OCI-LY7 (cell line): Measurements from ENCODE around the gene CUL2. TPM values are rescaled to one million over a fixed set of nuclear protein-coding genes. Genes with fewer than 3 reads are reported as not detected.

Experiments used
- BruUV-seq: library from RNA; stranded (reverse); fragments of 400-500 nt; replicated peaks from 2 replicates; lab custom pipeline; 2021; lab: Mats Ljungman, UMichigan
- CTCF ChIA-PET: fragments of 300-600 bp; sonication (Branson Sonifier 250); formaldehyde crosslinking; loops from one replicate; lab custom pipeline; 2022; ENCODE audit warnings: antibody characterized with exemption; ENCODE audit not compliant: unreplicated experiment; lab: Charles Lee
- POLR2A ChIA-PET: fragments of 300-600 bp; sonication (Branson Sonifier 250); formaldehyde crosslinking; loops from one replicate; lab custom pipeline; 2022; ENCODE audit warnings: antibody characterized with exemption; lab: Charles Lee
- DNase-seq: peaks from one replicate; pipeline ENCODE4 v3.0.0-alpha.2; 2015; ENCODE audit warnings: low spot score
- H2AFZ ChIP-seq: fragments of 200-600 bp; sonication (generic), shearing (Covaris generic); 2 replicates; pipeline ENCODE4 v1.6.1; 2014; ENCODE audit warnings: mild to moderate bottlenecking, antibody characterized with exemption, low read length, moderate library complexity
- H3K27ac ChIP-seq: fragments of 200-600 bp; sonication (generic); 2 replicates; pipeline ENCODE4 v1.5.1; 2014; ENCODE audit warnings: mixed run types, low read depth, mild to moderate bottlenecking, moderate library complexity, low read length, inconsistent platforms; ENCODE audit not compliant: poor library complexity, severe bottlenecking
- H3K36me3 ChIP-seq: fragments of 200-600 bp; sonication (generic); 2 replicates; pipeline ENCODE4 v1.6.1; 2014; ENCODE audit warnings: mild to moderate bottlenecking, antibody characterized with exemption, low read length, moderate library complexity, mixed read lengths; ENCODE audit not compliant: insufficient read depth
- H3K4me1 ChIP-seq: fragments of 200-600 bp; sonication (generic); 2 replicates; pipeline ENCODE4 v1.5.1; 2014; ENCODE audit warnings: mild to moderate bottlenecking, low read length; ENCODE audit not compliant: insufficient read depth, poor library complexity, severe bottlenecking
- H3K4me2 ChIP-seq: fragments of 200-600 bp; sonication (generic); 2 replicates; pipeline ENCODE4 v1.6.1; 2014; ENCODE audit warnings: mild to moderate bottlenecking, low read length
- H3K4me3 ChIP-seq: fragments of 200-600 bp; sonication (generic); 2 replicates; pipeline ENCODE4 v1.5.1; 2014; ENCODE audit warnings: mild to moderate bottlenecking, low read depth, low read length; ENCODE audit not compliant: poor library complexity, severe bottlenecking
- H3K79me2 ChIP-seq: fragments of 200-600 bp; sonication (generic); 2 replicates; pipeline ENCODE4 v1.6.1; 2016; ENCODE audit warnings: low read depth, mild to moderate bottlenecking, low read length, moderate library complexity, mixed read lengths; ENCODE audit not compliant: insufficient read depth
- H3K9me2 ChIP-seq: fragments of 200-600 bp; sonication (generic); 2 replicates; pipeline ENCODE4 v1.6.1; 2016; ENCODE audit warnings: mild to moderate bottlenecking, low read length, mixed read lengths; ENCODE audit not compliant: insufficient read depth
- H3K9me3 ChIP-seq: fragments of 200-600 bp; sonication (generic); 2 replicates; pipeline ENCODE4 v1.6.1; 2014; ENCODE audit warnings: mild to moderate bottlenecking, mixed run types, low read length, mixed read lengths
- H4K20me1 ChIP-seq: fragments of 200-600 bp; sonication (generic); 2 replicates; pipeline ENCODE4 v1.6.1; 2014; ENCODE audit warnings: mild to moderate bottlenecking, antibody characterized with exemption, low read length, moderate library complexity, mixed read lengths; ENCODE audit not compliant: insufficient read depth
- CTCF ChIP-seq: fragments of 200-600 bp; sonication (generic); conservative IDR thresholded peaks from 2 replicates; pipeline ENCODE4 v1.5.1; 2014; ENCODE audit warnings: mild to moderate bottlenecking, antibody characterized with exemption, low read length, moderate library complexity, mixed read lengths
- EZH2phosphoT487 ChIP-seq: fragments of 200-600 bp; sonication (generic); IDR thresholded peaks from 2 replicates; pipeline ENCODE4 v1.6.1; 2018; ENCODE audit warnings: low read depth, borderline replicate concordance, mild to moderate bottlenecking, mixed run types, antibody characterized with exemption, low read length, moderate library complexity, mixed read lengths
- intact Hi-C: fragments of 100-400 bp; cut with micrococcal nuclease; formaldehyde crosslinking; loops from one replicate; pipeline ENCODE4 v1.10.0; 2022; ENCODE audit not compliant: unreplicated experiment
- total RNA-seq, 2 experiments: library from RNA; depleted of rRNA in 1 of 2; stranded (reverse); fragments of >200 nt in 1 of 2; shearing (Covaris generic) in 1 of 2; gene quantifications; 2 replicates each; pipeline ENCODE4 v1.2.3, GENCODE V29; 2014 to 2022

The CUL2 gene
- total RNA-seq, 2 experiments from 2014 or later = 25.5 to 40.4 TPM

- H2AFZ ChIP-seq = no peak overlapping the region
- H3K79me2 ChIP-seq = no peaks in the 10 kb centered on the region
- no peak for DNase-seq
- POLR2A ChIA-PET = interaction anchor here (1.3 kb wide), 1 partner anchor 9 kb away, joined by 3 read pairs; no protein-coding TSS in a partner anchor
- H4K20me1 ChIP-seq = no peaks in the 10 kb centered on the region
- H3K9me3 ChIP-seq = no peaks in the 10 kb centered on the region
- CTCF ChIA-PET = no interaction called here
- no peaks in the 10 kb centered on the region for H3K9me2 ChIP-seq
- no TSS peak for BruUV-seq
- no peak overlapping the region for H3K27ac ChIP-seq
- H3K4me3 ChIP-seq = no peak overlapping the region
- intact Hi-C loops = no loop called here
- H3K4me1 ChIP-seq = no peaks in the 10 kb centered on the region
- H3K36me3 ChIP-seq = no peaks in the 10 kb centered on the region
- H3K4me2 ChIP-seq = no peak overlapping the region
- TF ChIP-seq CTCF (no peak), EZH2phosphoT487 (no peak)
Measured at GRCh38 chr10:34999532-34999931, 90.6 kb downstream of the CUL2 start.

GRCh38 chr10:34998940-34999339, 91.2 kb downstream of the CUL2 start:
- no peak overlapping the region for H3K4me3 ChIP-seq
- no peak overlapping the region for H2AFZ ChIP-seq

More at GRCh38 chr10:34998940-34999339, 91.2 kb downstream of the CUL2 start:
- POLR2A ChIA-PET = interaction anchor here (0.6 to 1.3 kb wide), 2 partner anchors 8 to 1929 kb away, joined by 3 read pairs; no protein-coding TSS in a partner anchor
- H4K20me1 ChIP-seq = no peaks in the 10 kb centered on the region
- no peak overlapping the region for H3K27ac ChIP-seq
- CTCF ChIA-PET = no interaction called here
- DNase-seq = no peak
- no peaks in the 10 kb centered on the region for H3K36me3 ChIP-seq
- H3K4me1 ChIP-seq = no peaks in the 10 kb centered on the region
- BruUV-seq = no TSS peak
- H3K9me2 ChIP-seq = no peaks in the 10 kb centered on the region
- TF ChIP-seq CTCF = no peak
- no peak for TF ChIP-seq EZH2phosphoT487
- no peaks in the 10 kb centered on the region for H3K79me2 ChIP-seq
- intact Hi-C loops = no loop called here
- no peak overlapping the region for H3K4me2 ChIP-seq
- no peaks in the 10 kb centered on the region for H3K9me3 ChIP-seq
